GM19324 (cell line): Measurements from ENCODE around the gene LAMB1.
A peak's percentile ranks its signal among the peaks of the same experiment; 100 is the strongest.
"Not testable (repeated sequence)": the region's sequence is repeated elsewhere in the genome, so short reads cannot be mapped to it uniquely, and the experiment has no call there.

Experiments used
- ATAC-seq: cut with Tn5 transposase; IDR thresholded peaks from one replicate; pipeline ENCODE4 v1.9.1; 2021; ENCODE audit warnings: mild to moderate bottlenecking, moderate library complexity; ENCODE audit not compliant: unreplicated experiment, low FRiP score

The LAMB1 gene

GRCh38 chr7:107922886-107923285 is 80.1 kb downstream of the LAMB1 start:
- ATAC-seq = no peak

- not testable (repeated sequence) for ATAC-seq
These were observed 81.1 kb downstream of the LAMB1 start for GRCh38 chr7:107921826-107922225.

DNA sequence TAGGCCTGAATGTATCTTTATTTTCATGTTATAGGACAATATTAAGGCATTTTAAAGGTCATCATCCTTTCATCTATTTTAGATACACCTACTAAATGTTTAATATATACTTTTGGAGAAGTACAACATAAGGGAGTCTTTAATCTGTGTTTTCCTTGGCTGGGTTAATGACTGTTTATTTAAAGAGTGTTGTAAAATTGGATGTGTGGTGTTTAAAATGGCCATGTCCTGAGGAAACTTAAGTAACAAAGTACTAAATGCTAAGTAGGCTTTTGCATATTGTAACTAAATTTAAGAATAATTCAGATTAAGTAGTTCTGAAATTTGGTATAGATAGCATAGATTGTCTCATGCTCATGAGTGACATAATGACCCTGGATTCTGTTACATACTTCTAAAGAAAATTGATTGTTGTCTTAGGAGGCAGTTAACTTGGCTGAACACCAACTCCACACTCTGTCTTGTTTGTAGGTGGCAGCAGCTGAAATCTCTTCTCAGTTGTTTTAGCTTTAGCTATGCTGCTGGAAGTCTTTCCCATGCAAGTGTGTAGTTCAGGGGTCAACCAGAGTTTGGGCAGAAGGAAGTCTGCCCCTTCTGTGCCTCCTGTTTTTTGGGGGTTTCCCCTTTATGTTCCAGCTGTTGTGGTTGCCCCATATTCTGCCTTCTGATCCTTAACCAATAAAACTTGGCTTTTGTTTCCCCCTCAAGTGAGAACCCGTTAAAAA is 82.8 kb downstream of the LAMB1 start:
- ATAC-seq = no peak

DNA sequence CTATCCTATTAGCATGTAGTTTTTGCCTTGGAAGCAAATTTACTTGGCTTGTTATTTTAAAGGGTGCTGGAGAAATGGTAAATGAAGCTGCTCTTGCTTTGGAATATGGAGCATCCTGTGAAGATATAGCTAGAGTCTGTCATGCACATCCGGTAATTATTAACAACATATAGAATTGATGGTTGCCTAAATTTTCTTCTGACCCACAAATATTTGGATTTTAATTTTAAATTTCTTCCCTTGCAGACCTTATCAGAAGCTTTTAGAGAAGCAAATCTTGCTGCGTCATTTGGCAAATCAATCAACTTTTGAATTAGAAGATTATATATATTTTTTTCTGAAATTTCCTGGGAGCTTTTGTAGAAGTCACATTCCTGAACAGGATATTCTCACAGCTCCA is 84.0 kb downstream of the LAMB1 start:
- no peak for ATAC-seq

- ATAC-seq = peak; percentile 85
These were observed 85.0 kb downstream of the LAMB1 start for GRCh38 chr7:107917763-107918651.

DNA sequence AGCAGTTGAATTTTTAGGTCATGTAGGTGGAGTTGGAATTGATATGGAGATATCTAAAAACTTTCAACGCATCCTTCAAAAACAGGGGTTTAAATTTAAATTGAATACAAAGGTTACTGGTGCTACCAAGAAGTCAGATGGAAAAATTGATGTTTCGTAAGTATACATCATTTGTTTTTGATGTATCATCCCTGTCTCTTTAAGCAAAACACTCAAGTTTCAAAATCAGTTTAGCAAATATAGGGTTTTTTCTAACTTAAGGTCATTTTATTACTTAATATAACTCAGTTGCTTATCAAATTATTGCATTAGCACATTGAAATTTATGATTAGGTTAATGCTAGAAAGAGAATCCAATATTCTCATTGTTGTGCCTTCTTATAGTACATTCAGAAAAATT is 87.4 kb downstream of the LAMB1 start:
- ATAC-seq = no peak

DNA sequence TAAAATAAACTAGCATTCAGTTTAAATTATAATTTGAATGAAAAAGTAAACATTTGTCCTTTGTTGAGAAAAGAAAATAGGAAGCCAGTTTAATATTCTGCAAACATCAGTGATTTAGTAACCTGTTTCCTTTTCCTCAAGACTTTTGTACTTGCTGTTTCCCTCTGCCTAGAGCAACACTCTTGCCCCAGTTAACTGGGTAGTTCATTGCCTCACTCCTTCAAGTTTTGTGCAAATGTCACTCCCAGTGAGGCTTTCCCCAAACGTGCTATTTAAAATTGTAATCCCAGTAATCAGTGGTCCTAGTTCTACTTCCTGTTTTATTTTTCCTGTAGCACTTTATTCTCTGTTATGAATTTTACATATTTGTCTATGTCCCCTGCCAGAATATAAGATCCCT is 88.1 kb downstream of the LAMB1 start:
- ATAC-seq = no peak

DNA sequence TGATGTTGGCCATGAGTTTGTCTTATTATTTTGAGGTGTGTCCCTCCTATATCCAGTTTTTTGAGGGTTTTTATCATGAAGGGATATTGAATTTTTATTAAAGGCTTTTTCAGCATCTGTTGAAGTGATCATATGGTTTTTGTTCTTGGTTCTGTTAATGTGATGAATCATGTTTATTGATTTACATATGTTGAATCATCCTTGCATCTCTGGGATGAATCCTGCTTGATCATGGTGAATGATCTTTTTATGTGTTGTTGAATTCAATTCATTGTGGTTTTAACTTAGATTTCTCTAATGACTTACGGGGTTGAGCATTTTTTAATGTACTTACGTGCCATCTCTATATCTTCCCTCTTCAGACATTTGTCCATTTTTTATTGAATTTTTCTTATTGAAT is 89.1 kb downstream of the LAMB1 start:
- ATAC-seq = no peak

- ATAC-seq = no peak
These were observed 91.0 kb downstream of the LAMB1 start for GRCh38 chr7:107911981-107912380.

GRCh38 chr7:107909445-107909844 is 93.5 kb downstream of the LAMB1 start:
- ATAC-seq = no peak

- no peak for ATAC-seq
These were observed 95.2 kb downstream of the LAMB1 start for GRCh38 chr7:107907790-107908189.

DNA sequence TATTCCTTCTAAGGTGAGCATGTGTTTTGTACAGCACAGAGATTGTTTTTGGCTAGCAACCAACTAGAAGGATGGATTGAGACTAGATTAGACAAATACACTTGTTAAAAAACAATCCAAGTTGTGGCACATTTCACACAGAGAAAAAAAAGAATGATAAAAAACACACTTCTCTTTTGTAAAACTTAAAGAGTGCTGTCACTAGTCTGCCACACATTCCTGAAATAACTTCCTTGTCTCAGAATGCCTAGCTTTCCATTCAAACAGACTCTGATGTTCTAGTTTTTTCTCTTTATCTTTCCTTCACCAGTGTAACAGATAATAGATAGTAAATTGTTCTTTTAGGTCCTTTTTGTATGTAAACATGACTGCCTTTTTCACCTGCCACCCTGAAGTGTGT is 100.6 kb downstream of the LAMB1 start:
- ATAC-seq = no peak

DNA sequence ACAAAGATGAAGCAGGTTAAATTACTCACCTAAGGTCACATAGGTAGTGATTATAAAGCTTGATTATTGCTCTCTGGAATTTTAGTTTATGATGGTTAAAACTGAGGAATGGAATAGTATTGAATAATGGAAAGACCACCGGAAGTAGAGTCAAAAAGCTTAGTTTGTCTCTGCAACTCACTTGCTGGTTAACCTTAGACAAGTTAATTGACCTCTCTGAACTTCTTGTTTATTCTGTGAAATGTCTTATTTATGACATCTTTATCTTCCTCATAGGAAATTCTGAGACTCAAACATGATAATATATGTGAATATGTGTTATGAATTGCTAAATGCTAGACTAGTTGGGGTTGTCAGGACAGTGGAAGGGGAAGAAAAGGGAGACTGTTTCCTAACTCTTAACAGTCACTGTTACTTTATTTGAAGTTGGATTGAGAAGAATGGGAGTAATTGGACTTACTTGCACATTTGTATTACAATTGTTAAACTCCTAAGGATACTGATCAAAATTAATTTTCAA is 102.4 kb downstream of the LAMB1 start:
- no peak for ATAC-seq

DNA sequence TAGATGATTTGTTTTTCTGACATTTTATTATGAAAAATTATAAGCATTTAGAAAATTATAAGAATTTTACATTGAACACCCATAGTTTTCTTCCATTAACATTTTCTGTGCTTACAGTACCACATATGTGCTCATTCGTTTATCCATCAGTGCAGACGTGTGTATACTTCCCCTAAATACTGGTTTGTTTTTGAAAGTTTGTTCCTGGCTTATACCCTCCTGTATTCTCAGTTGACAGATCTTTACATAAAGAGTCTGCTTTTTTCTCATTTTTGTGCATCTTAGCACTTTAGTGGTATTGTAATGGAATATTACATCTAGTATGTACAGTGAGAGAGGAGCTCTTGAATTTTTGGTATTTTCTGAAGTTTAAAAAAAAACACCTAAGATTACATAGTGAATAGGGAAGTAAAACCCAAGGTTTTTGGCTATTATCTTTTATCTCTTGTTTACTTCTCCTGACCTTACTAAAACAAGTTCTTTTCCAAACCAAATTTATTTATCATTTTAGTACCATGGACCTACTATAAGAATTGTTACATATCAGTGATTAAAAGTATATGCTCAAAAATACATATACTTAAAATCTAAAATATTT is 103.9 kb downstream of the LAMB1 start:
- ATAC-seq = no peak

- ATAC-seq = not testable (repeated sequence)
These were observed 110.6 kb downstream of the LAMB1 start for GRCh38 chr7:107892367-107892741.

- ATAC-seq = peak; percentile 2
These were observed 111.2 kb downstream of the LAMB1 start for GRCh38 chr7:107891636-107892366.

DNA sequence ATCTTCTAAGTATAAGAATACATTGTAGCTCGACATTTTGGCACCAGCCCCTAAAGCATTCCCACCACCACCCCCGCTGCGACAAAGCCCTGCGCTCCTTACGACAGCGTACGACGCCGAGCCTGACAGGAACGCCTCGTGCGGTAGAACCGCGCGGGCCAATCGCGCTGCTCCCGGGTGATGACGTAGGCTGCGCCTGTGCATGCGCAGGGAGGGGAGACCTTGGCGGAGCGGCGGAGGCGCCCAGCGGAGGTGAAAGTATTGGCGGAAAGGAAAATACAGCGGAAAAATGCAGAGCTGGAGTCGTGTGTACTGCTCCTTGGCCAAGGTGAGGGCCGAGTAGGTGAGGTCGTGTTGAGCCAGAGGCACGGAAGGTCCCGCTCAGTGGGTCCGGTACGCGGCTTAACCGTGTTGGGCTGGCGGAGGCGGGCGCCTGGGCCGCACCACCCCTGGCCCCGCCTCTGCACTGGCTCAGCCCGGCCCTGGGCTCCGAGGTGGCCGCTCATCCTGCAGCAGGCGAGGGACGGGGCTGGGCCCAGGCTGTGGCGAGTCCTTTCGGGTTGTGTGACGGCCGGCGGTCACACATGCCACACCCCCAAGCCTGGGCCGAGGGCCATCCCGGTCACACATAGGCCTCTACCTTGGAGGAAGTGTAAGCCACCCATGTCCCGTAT is 111.9 kb downstream of the LAMB1 start, which contains the start of gene DLD:
Gene DLD (plus strand): TSS at position 222 of the 674 bp plus-strand sequence. CDS start 68 bp downstream, at position 290.
- peak; percentile 100 for ATAC-seq

DNA sequence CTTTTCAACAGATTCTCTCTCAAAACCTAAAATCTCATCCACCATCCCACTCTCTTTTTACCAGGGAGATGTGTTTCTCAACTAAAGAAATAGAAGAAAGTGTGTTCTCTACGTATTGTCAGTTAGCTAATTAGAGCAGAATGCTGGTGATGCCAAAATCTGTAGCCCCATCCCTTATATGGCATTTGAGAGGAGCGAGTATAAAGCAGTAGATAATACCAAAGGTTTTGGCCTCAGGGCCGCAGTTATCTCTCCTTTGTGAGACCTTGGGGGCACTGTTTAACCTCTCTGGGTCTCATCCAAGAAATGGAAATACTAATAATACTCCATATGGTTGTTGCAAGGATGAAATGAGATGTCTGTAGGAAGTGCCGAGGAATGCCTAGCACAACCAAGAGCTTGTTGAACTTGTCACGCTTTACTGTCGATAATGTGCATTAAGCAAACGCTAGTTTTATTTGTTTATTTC is 112.4 kb downstream of the LAMB1 start:
- peak; percentile 12 for ATAC-seq

- ATAC-seq = no peak
These were observed 113.0 kb downstream of the LAMB1 start for GRCh38 chr7:107889992-107890391.

DNA sequence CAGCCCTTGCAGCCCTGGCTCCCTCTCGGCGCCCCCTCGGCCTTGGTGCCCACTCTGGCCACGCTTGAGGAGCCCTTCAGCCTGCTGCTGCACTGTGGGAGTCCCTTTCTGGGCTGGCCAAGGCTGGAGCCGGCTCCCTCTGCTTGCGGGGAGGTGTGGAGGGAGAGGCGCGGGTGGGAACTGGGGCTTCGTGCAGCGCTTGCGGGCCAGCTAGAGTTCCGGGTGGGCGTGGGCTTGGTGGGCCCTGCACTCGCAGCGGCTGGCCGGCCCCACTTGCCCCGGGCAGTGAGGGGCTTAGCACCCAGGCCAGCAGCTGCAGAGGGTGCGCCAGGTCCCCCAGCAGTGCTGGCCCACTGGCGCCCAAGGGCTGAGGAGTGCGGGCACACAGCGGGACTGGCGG is 115.1 kb downstream of the LAMB1 start:
- not testable (repeated sequence) for ATAC-seq
